HFF-Myc (cell line): ENCODE results near the gene TFAP2C.

Experiments used
- DNase-seq: peaks from one replicate; pipeline ENCODE4 v3.0.0-alpha.2; 2011; ENCODE audit warnings: low read depth; ENCODE audit errors: extremely low read depth
- H3K4me3 ChIP-seq: replicated peaks from 2 replicates; pipeline ENCODE4 v1.5.1; 2011; ENCODE audit warnings: low read depth, mild to moderate bottlenecking, control low read depth, low read length
- CTCF ChIP-seq: IDR thresholded peaks from 2 replicates; pipeline ENCODE4 v1.5.1; 2012; ENCODE audit warnings: mild to moderate bottlenecking, low read depth, low read length, control low read depth; ENCODE audit errors: missing control alignments

Gene TFAP2C

DNA sequence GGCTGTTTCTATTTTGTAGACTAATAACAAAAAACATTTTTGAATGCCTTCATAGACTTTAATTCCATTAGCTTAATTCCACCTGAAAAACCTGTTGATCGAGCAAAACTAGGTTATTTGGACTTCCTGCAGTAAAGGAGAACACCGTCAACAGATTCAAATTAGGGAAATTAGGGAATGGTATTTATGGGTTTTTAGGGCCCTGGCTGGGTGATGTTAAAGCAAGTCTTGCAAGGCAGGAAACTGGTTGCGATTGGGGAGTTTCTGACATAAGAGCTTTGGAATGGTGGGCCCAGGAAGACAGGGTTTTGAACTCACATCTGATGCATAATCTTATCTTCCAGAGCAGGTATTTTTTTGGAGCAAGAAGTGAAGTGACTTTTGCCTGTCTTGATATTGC, 40.1 kb upstream of the TFAP2C start:
- no peak overlapping the region for H3K4me3 ChIP-seq
- no peak for TF ChIP-seq CTCF
- DNase-seq, result no peak

- H3K4me3 ChIP-seq, result no peak overlapping the region
- no peak for DNase-seq
- TF ChIP-seq CTCF, result no peak
Observed at GRCh38 chr20:56589633-56590032, 39.5 kb upstream of the TFAP2C start.

DNA sequence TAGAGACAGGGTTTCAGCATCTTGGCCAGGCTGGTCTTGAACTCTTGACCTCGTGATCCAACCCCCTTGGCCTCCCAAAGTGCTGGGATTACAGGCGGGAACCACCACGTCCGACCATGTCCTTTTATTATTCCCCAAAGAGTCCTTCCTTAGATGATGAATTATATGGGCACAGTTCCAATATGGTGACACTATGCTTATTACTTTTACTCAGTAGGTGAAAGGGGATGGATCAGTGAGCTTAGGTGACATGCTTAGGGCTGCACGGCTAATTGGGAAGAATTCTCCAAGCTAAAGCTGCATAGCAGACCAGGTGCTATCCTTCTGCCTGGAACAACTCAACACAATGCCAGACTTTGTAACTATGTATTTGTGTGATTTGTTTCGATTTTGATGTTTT, 38.2 kb upstream of the TFAP2C start:
- no peak for DNase-seq
- TF ChIP-seq CTCF, result no peak
- no peak overlapping the region for H3K4me3 ChIP-seq

DNA sequence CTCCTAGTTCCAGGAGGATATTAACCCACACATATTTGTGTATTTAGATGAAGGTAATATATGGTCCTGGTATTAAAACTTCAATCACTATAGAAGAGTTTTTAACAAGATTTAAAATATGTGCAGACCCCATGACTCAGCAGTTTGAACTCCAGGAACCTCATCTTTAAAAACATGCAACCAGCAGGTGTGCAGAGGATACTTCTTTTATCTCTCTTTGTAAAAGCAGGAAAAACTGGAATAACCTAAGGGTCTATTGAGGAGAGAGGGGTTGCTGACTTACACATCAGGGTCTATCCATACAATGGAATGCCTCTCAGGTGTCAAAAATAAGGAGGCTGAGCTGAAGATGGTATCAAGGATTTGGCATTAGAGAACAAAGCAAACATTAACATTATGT, 36.9 kb upstream of the TFAP2C start:
- DNase-seq, result no peak
- H3K4me3 ChIP-seq, result no peak overlapping the region
- TF ChIP-seq CTCF, result no peak

- no peak for DNase-seq
- TF ChIP-seq CTCF, result no peak
- H3K4me3 ChIP-seq, result no peak overlapping the region
Observed at GRCh38 chr20:56592817-56593216, 36.3 kb upstream of the TFAP2C start.

GRCh38 chr20:56595746-56596475, 33.2 kb upstream of the TFAP2C start:
- TF ChIP-seq CTCF, result no peak
- H3K4me3 ChIP-seq, result no peak overlapping the region
- no peak for DNase-seq

- TF ChIP-seq CTCF, result no peak
- DNase-seq, result no peak
- no peak overlapping the region for H3K4me3 ChIP-seq
Observed at GRCh38 chr20:56601166-56601565, 27.9 kb upstream of the TFAP2C start.
